HG02623 (cell line): ENCODE data around the gene LRRC37A.
"Not testable (repeated sequence)": the region's sequence is repeated elsewhere in the genome, so short reads cannot be mapped to it uniquely, and the experiment has no call there.

Source experiments
- ATAC-seq: cut with Tn5 transposase; IDR thresholded peaks from one replicate; pipeline ENCODE4 v1.9.1; 2021; ENCODE audit warnings: moderate library complexity; ENCODE audit not compliant: unreplicated experiment

LRRC37A gene

DNA sequence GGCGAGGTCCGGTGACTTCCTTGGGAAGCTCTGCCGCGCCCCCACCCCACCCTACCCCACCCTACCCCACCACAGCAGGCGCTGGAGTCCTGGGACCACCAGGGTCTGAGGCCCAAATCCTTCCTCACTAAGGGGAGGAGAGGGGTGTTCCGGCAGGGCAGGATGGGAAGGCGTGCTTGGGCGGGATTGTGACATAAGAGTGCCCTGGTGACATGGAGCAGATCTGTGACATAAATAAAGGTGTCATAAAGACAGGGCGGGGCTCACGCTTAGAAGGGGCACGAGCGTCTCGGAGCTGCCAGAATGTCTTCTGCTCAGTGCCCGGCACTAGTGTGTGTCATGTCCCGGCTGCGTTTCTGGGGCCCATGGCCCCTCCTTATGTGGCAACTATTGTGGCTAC is at the start of gene LRRC37A:
LRRC37A (plus strand) TSS at position 301 of the 400 bp plus-strand sequence; CDS start at position 304, 3 bp downstream.
- not testable (repeated sequence) for ATAC-seq

- ATAC-seq = not testable (repeated sequence)
Observed at GRCh38 chr17:46249153-46249552, 45.8 kb upstream of the LRRC37A start.

DNA sequence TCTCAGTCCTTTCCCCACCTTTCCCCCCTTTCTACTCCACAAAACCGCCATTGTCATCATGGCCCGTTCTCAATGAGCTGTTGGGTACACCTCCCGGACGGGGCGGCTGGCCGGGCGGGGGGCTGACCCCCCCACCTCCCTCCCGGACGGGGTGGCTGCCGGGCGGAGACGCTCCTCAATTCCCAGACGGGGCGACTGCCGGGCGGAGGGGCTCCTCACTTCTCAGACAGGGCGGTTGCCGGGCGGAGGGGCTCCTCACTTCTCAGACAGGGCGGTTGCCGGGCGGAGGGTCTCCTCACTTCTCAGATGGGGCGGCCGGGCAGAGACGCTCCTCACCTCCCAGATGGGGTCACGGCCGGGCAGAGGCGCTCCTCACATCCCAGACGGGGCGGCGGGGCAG is 42.1 kb upstream of the LRRC37A start:
- not testable (repeated sequence) for ATAC-seq

- not testable (repeated sequence) for ATAC-seq
Observed at GRCh38 chr17:46253722-46254121, 41.2 kb upstream of the LRRC37A start.

- not testable (repeated sequence) for ATAC-seq
Observed at GRCh38 chr17:46254215-46254614, 40.7 kb upstream of the LRRC37A start.

DNA sequence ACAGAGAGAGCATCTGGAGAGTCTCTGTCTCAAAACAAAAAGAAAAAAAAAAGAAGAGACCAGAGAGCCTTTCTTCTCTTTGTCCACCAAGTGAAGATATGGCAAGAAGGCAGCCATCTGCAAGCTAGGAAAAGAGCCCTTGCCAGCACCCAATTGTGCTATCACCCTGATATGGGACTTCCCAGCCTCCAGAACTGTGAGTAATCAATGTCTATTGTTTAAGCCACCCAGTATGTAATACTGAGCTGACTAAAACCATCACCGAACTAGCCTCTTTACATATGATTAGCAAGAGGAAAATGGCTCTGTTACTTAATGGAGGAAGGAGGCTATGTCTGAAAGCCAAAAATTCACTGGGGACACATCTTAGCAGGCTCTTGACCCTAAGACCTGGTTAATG is 38.6 kb upstream of the LRRC37A start:
- ATAC-seq = not testable (repeated sequence)

DNA sequence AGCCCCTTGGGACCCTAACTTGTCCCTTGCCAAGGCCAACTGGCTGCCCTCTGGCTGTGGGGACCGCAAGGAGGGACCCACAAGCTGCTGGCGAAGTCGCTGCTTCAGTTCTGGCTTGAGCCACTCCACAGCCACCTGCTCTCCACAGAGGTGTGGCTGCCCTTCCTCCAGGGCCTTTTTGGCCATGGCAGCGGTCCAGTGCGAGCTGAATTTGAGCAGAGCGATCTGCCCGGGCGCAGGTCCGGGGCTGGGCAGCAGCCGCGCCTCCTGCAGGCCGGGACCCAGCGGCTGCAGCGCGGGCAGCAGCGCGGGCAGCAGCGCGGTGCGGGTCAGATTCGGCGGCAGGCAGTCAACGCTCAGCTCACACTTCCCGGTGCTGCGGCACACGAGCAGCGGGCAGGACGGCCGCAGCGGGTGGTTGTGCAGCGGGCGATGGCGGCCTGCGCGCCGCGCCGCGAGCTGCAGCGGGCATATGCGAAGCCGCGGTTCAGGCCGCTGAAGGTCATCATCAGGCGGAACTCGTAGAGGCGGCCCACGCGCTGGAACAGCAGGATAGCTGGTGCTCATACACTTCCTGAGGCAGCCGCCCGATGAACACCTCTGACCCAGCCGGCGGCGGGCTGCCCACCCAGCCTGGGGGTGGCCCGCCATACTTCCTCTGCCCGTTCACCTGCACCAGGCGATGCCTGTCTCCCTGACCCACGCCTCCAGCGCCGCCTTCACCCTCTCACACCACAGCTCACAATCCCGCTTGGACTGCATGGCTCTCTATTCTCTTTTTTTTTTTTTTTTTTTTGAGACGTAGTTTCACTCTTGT is 34.9 kb upstream of the LRRC37A start:
- not testable (repeated sequence) for ATAC-seq

- no peak for ATAC-seq
Observed at GRCh38 chr17:46262271-46262670, 32.7 kb upstream of the LRRC37A start.

GRCh38 chr17:46264456-46265198 is 30.3 kb upstream of the LRRC37A start:
- no peak for ATAC-seq

- not testable (repeated sequence) for ATAC-seq
Observed at GRCh38 chr17:46266063-46266655, 28.8 kb upstream of the LRRC37A start.

DNA sequence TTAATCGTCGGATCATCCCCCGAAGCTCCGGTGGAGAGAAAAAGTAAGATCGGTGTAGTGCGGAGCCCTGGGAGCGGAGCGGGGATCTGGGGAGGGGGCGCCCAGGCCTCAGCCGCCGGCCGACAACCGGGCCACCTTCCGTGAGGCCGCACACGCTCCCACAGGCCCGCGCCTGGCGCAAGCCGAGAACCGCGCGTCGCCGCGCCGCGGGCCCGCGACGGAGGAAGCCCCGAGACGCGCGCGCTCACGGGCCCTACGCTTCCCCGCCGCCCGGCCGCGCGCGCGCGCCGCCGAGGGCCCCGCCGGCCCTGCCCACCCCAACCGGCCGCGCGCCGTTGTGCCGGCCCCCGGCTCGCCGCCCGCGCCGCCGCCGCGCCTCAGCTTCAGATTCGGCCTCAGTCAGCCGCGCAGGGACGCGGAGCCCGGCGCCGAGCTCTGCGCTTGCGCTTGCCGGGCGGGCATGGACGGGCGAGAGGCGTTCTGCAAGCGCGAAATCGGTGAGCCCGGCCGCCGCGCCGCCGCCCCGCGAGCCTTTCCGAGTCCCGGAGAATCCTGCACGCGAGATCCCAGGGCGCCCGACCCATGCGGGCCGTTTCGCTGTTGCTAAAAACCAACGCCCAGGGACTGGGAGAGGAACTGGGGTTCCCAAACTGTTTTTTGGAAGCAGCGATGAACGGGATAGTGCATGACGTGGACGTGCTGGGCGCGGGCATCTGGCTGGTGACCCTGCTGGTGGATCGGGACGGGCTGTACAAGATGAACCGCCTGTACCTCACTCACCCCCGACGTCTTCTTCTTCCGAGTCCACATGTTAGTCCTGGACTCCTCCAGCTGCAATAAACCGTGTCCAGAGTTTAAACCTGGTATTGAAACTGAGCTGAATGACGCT is 28.0 kb upstream of the LRRC37A start:
- peak; percentile 79 for ATAC-seq

GRCh38 chr17:46270032-46270431 is 24.9 kb upstream of the LRRC37A start:
- no peak for ATAC-seq

DNA sequence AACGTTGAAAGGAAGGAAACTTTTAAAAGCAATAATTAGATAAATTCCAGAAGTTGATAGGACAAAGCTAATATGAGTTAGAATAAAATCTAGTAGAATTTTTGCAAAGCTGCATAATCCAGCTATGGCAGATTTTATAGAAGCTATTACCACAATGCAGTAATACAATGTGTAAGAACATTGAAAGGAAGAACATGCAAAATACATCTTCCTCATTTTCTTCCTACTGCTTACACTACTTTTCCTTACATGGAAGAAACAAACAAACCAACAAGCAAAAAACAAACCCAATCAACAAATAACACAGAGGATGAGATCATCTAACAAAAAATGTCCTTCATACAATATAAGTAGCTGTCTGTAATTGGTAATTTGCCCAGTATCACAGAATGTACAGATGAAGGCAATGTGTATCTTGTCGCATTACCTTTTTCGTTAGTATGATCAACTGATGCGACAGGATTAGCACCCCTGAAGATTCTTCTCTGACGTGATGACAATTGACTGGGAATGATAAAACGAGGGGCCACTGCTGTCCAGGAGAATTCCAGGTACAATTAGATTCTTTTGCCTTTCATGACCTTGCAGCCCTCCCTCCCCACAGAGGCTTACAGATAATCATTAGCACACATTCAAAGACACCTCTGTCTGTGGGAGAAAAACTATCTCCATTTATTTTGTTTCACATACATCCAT is 21.2 kb upstream of the LRRC37A start:
- no peak for ATAC-seq

GRCh38 chr17:46274238-46274637 is 20.7 kb upstream of the LRRC37A start:
- no peak for ATAC-seq

- ATAC-seq = not testable (repeated sequence)
Observed at GRCh38 chr17:46276728-46277479, 18.0 kb upstream of the LRRC37A start.

DNA sequence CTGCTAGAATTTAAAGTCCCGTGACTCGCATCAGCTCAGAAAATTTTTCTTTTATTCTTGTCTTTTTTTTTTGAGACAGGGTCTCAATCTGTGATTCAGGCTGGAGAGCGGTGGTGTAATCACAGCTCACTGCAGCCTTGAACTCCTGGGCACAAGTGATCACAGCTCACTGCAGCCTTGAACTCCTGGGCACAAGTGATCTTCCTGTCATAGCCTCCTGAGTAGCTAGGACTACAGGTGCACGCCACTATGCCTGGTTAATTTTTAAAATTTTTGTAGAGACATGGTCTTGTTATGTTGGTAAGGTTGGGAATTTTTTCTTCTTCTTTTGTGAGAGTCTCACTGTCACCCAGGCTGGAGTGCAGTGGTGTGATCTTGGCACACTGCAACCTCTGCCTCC is 13.6 kb upstream of the LRRC37A start:
- not testable (repeated sequence) for ATAC-seq

GRCh38 chr17:46282635-46283034 is 12.3 kb upstream of the LRRC37A start:
- not testable (repeated sequence) for ATAC-seq

GRCh38 chr17:46284467-46284866 is 10.5 kb upstream of the LRRC37A start:
- ATAC-seq = not testable (repeated sequence)

DNA sequence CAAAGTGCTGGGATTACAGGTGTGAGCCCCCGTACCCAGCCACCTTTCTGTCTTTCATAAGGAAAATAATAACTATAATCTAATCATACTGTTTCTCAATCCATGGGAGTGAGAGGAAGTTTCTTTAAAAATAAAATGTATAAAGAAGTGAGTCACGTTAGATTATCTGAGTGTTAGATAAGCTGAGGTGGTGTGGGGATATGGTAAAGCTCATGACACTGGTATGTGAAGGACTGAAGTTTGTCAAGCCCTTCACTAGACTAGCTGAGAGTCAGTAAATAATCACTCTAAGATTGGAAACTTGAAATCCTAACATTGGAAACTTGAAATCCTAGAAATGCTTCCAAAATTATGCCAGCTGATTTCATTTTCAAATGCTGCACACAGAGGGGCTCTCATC is 9.4 kb upstream of the LRRC37A start:
- ATAC-seq = not testable (repeated sequence)
